ENCODE data around the gene SH3RF3. TPM values are rescaled to one million over a fixed set of nuclear protein-coding genes. Genes with fewer than 3 reads are reported as not detected.

SH3RF3 gene
- total RNA-seq, 1 donor from 2014 or later, result 7.9 TPM

DNA sequence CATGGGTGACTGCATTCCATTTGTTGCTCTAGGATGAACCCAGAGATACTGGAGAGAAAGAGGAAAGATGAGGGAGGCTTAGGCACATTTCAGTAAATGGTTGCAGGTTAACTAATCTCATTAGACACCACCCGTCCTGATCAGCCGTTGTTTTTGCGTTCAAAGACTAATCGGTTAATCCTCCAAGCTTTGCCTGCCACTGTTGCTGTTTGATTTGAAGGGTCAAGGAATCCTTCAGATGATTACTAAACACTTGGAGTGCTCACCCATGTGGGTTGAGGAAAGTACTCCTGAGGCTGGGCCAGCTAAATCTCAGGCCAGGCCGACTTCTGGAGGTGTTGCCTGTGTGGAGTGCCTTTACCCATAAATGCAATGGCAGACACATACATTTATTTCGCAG, 8.6 kb downstream of the SH3RF3 start:
- Histone ChIP-seq H3K4me1 (peaks cover 11% of the 10 kb centered on the region), H3K4me3 (no peak overlapping the region), H3K27me3 (ENCODE audit: low read depth) (no peaks in the 10 kb centered on the region), H3K27ac (replicated peaks) (no peak overlapping the region), H3K9me3 (replicated peaks) (no peaks in the 10 kb centered on the region), H3K36me3 (no peaks in the 10 kb centered on the region)
- DNase-seq, result no peak
- TF ChIP-seq, protein P1, sequence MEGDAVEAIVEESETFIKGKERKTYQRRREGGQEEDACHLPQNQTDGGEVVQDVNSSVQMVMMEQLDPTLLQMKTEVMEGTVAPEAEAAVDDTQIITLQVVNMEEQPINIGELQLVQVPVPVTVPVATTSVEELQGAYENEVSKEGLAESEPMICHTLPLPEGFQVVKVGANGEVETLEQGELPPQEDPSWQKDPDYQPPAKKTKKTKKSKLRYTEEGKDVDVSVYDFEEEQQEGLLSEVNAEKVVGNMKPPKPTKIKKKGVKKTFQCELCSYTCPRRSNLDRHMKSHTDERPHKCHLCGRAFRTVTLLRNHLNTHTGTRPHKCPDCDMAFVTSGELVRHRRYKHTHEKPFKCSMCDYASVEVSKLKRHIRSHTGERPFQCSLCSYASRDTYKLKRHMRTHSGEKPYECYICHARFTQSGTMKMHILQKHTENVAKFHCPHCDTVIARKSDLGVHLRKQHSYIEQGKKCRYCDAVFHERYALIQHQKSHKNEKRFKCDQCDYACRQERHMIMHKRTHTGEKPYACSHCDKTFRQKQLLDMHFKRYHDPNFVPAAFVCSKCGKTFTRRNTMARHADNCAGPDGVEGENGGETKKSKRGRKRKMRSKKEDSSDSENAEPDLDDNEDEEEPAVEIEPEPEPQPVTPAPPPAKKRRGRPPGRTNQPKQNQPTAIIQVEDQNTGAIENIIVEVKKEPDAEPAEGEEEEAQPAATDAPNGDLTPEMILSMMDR (IDR thresholded peaks at IDR 0.05; ENCODE audit: borderline replicate concordance), result no peak
- intact Hi-C loops (cut with micrococcal nuclease), result loop anchor here (10.0 kb wide), 1 partner anchor 97 kb away; no protein-coding TSS in a partner anchor

DNA sequence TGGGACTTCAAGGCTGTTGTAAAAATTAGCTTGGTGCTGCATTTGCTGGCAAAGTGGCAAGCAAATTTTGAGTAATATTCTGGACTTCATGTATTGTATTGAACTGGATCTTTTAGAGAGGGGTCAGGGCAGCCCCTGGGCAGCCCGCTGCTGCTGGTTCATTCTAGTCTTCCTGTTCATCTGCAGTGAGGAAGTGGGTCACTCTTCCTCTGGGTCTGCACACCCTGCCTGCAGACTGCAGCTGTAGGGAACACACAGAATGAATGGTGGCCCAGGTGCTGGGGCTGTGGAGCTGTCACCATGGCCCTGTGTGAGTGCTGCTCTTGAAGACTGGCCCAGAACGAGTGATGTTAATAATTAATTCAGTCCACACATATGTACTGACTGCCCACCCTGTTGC, 9.4 kb downstream of the SH3RF3 start:
- H3K36me3 ChIP-seq, result no peaks in the 10 kb centered on the region
- intact Hi-C loops (cut with micrococcal nuclease), result loop anchor here (10.0 kb wide), 1 partner anchor 96 kb away; no protein-coding TSS in a partner anchor
- H3K27ac ChIP-seq (replicated peaks), result no peak overlapping the region
- no peak overlapping the region for H3K4me3 ChIP-seq
- H3K27me3 ChIP-seq (ENCODE audit: low read depth), result no peaks in the 10 kb centered on the region
- H3K4me1 ChIP-seq, result peaks cover 11% of the 10 kb centered on the region
- TF ChIP-seq, protein P1 (IDR thresholded peaks at IDR 0.05; ENCODE audit: borderline replicate concordance), result no peak
- DNase-seq, result no peak
- no peaks in the 10 kb centered on the region for H3K9me3 ChIP-seq (replicated peaks)

DNA sequence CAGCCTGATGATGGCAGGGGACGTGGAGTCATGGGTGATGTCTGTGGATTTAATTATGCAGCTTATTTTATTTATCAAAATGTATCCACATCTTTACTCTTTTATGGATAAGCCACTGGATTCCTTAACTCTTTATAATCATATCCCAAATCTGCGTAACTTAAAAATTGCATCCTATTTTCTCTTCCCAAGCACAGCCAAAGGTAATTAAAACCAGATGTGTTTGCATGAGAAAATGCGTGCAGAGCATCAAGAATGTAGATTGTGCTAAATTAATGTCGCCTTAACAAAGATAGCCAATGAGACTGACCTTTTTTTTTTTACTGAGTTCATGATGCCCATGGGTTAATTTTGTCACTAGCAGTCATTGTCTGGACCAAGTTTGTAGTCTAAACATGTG, 10.0 kb downstream of the SH3RF3 start:
- no peaks in the 10 kb centered on the region for H3K27me3 ChIP-seq (ENCODE audit: low read depth)
- intact Hi-C loops (cut with micrococcal nuclease), result loop anchor here (10.0 kb wide), 1 partner anchor 96 kb away; no protein-coding TSS in a partner anchor
- H3K36me3 ChIP-seq, result no peaks in the 10 kb centered on the region
- H3K4me3 ChIP-seq, result no peak overlapping the region
- TF ChIP-seq, protein P1 (IDR thresholded peaks at IDR 0.05; ENCODE audit: borderline replicate concordance), result no peak
- peaks cover 11% of the 10 kb centered on the region for H3K4me1 ChIP-seq
- no peaks in the 10 kb centered on the region for H3K9me3 ChIP-seq (replicated peaks)
- no peak overlapping the region for H3K27ac ChIP-seq (replicated peaks)
- no peak for DNase-seq

DNA sequence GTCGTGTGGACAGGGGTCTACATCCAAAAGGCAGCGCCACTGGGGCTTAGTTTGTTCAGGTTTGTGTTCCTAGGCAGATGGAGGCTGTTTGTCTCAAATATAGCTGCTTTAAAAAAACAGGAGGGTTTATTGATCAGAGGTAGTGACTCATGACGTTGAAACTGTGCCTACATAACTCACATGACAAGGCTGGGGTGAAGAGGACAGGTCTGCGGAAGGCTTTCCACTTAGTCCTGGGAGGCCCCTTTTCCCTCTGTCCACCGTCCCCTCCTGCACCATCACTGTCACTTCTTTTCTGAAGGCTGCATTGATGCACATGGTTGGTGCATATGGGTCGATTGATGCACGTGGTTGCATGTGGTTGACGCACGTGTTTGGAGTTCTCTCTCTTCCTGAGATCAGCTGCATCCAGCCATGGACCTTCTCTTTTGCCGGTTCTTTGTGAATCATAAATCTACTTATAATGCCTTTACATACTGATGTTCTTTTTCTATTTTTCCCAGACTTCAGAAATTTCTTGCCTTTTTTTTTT, 10.9 kb downstream of the SH3RF3 start:
- Histone ChIP-seq H3K27ac (replicated peaks) (no peak overlapping the region), H3K4me3 (no peak overlapping the region), H3K9me3 (replicated peaks) (no peaks in the 10 kb centered on the region), H3K36me3 (no peaks in the 10 kb centered on the region), H3K27me3 (ENCODE audit: low read depth) (no peaks in the 10 kb centered on the region), H3K4me1 (peaks cover 9% of the 10 kb centered on the region)
- DNase-seq, result no peak
- TF ChIP-seq, protein P1 (IDR thresholded peaks at IDR 0.05; ENCODE audit: borderline replicate concordance), result no peak
- intact Hi-C loops (cut with micrococcal nuclease), result loop anchor here (10.0 kb wide), 1 partner anchor 95 kb away; no protein-coding TSS in a partner anchor

DNA sequence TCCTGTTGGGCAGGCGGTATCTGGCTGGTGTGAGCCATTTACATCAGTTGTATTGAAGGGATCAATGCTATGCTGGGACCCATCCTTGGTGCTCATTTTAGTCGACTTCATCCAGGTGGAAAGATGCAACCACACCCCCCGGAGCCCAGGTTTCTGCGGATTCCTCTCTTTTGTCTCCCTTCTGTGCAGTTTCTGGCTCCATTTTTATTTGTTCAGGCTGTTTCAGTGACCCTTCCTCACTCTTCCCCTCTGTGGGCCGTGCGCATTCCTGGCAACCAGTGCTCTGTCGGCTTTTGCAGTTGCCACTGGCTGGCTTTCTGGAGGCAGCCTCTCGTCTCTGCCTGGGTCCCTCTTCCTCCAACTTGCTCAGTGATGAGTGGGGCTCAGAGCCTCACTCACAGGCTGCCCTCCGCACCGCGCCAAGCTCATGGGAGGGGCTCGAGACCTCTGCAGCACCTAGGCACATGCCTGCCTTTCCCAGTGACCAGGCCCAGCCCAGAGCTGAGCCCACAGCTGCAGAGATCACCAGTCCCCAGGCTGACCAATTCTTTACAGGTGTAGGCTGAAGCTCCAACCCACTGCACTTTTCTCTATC, 12.1 kb downstream of the SH3RF3 start:
- Histone ChIP-seq H3K27me3 (ENCODE audit: low read depth) (no peaks in the 10 kb centered on the region), H3K4me1 (no peaks in the 10 kb centered on the region)

More for the DNA sequence above, 12.1 kb downstream of the SH3RF3 start:
- intact Hi-C loops (cut with micrococcal nuclease), result no loop called here
- H3K36me3 ChIP-seq, result no peaks in the 10 kb centered on the region
- no peak for DNase-seq
- no peak overlapping the region for H3K4me3 ChIP-seq
- no peak overlapping the region for H3K27ac ChIP-seq (replicated peaks)
- TF ChIP-seq, protein P1 (IDR thresholded peaks at IDR 0.05; ENCODE audit: borderline replicate concordance), result no peak
- no peaks in the 10 kb centered on the region for H3K9me3 ChIP-seq (replicated peaks)

Data from left ventricle myocardium inferior (tissue), 1 donor.